T-helper 2 cell treated with Interferon-gamma antibody and Interleukin-4, amounts not matched to agents 100 ng/mL and 5 ng/mL, for 36 hours (primary cell): ENCODE measurements around the gene KLHDC9. TPM values are rescaled to one million over a fixed set of nuclear protein-coding genes. Genes with fewer than 3 reads are reported as not detected.
"Not testable (repeated sequence)": the region's sequence is repeated elsewhere in the genome, so short reads cannot be mapped to it uniquely, and the experiment has no call there.

ENCODE experiments used
- intact Hi-C: fragments of 100-400 bp; cut with micrococcal nuclease; formaldehyde crosslinking; loops from one replicate; pipeline ENCODE4 v1.15.1; 2023
- total RNA-seq: library from RNA; stranded (reverse); gene quantifications from 2 replicates; pipeline ENCODE4 v1.2.3, GENCODE V29; 2022

KLHDC9 gene, protein sequence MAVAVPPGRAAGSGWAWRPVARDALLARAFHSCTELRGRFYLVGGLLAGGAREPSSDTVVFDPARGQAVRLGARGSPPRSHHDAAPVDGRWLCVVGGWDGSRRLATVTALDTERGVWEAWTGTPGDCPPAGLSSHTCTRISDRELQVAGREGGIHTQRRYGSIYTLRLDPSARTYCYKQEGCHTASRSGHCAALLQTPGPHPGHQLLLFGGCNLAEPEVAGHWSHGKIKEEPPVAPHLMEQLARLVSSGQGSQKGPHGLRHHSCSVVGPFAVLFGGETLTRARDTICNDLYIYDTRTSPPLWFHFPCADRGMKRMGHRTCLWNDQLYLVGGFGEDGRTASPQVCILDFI
- 0.20 TPM in 1 of 2 replicates, not detected in the other for total RNA-seq

DNA sequence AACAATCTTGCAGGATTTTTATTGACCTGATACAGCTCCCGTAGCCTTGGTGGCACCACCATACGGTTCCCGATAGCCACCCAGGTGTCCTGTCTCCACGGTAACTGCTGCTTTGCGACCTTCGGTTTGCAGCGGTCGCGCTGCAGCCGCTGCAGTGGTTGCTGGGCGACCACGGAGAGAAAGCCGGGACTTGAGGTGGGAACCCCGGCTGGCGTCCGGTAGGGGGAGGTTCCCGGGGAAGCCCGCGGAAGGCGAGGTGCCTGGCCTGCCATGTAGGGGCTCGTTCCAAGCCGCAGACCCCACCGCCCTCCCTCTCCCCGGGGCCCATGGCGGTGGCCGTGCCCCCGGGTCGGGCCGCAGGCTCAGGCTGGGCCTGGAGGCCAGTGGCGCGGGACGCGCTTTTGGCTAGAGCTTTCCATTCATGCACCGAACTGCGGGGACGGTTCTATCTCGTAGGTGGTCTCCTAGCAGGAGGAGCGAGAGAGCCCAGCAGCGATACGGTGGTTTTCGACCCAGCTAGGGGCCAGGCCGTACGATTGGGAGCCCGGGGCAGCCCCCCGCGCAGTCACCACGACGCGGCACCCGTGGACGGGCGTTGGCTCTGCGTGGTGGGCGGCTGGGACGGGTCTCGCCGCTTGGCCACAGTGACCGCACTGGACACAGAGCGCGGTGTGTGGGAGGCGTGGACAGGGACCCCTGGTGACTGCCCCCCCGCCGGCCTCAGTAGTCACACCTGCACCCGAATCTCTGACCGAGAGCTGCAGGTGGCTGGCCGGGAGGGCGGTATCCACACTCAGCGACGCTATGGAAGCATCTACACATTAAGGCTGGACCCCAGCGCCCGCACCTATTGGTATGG lies at the start of gene KLHDC9:
TSS of gene KLHDC9 (plus strand) at position 152 of the 859 bp plus-strand sequence. CDS start at position 327, 175 bp downstream.
- intact Hi-C loops: loop anchor here (1.0 to 10.0 kb wide), 2 partner anchors 30 to 264 kb away; no protein-coding TSS in a partner anchor

DNA sequence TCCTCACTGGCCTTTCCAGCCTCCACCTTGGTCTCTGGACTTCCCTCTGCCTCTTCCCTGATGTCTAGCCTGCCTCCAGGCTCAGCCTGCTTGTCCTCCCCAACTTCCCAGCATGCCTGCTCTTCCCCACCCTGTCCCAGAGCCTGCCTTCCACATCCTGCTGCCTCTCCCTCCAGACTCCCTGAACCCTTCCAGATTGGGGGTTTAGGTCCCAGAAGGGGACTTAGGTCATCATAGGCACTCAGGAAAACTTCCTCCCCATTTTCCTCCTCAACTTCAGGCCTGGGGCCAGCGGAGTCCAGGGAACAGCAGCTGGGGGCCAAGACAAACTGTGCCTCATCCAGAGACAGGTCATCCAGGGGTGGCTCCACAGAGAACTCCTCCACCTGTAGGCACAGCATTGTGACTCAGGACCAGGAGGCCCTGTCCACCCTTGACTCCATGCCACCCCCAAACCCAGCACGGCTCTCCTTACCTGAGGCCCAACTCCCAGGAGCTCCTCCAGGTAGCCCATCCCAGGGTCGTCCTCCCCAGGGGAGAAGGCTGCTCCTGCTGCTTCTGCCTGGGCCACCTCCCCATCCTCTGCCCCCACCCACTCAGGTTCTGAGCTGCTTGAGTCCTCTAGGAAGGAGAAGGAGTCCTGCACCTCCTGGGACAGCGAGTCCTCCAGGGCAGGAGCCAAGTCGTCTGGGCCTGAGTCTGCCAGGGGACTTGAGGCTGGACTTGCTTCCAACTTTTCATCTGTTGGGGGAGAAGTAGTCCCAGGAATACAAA lies 49.0 kb upstream of the KLHDC9 start:
- intact Hi-C loops: loop anchor here (10.0 kb wide), 2 partner anchors 54 to 346 kb away; no protein-coding TSS in a partner anchor

DNA sequence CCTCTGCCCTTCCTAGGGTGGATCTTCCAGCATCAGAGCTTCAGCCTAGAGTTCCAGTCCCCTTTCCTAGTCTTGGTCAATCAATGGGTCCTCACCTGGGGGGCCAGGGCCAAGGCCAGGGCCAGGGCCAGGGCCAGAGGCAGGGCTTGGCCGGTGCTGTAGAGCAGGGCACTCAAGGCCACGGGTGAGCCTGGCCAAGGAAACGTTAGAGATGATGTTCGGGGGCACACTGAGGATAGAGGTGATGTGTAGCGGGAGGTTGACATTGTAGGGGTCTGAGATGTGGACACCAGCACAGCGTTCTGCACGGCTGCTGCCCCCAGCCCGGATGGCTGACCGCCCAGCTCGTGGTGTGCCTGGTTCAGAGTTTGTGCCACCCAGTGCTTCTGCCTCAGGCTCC lies 46.9 kb upstream of the KLHDC9 start:
- intact Hi-C loops: no loop called here

DNA sequence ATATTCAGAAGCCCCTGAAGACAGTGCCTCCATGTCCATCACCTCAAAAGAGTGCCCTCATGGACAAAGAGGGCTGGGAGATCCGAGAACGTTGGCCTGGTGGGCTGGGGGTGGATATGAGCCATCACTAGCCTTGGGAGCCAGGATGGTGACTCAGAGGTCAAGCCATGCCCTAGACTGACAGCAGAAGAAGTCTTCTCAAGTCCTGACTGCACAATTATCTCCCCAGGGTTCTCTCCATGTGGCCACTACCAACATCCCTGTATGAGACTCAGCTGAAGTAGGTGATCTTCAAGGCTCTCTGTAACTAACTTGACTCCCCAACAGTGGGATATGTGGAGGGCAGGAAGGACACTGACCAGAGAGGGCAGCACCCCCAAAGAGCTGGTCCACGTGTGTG lies 45.3 kb upstream of the KLHDC9 start:
- intact Hi-C loops: no loop called here

DNA sequence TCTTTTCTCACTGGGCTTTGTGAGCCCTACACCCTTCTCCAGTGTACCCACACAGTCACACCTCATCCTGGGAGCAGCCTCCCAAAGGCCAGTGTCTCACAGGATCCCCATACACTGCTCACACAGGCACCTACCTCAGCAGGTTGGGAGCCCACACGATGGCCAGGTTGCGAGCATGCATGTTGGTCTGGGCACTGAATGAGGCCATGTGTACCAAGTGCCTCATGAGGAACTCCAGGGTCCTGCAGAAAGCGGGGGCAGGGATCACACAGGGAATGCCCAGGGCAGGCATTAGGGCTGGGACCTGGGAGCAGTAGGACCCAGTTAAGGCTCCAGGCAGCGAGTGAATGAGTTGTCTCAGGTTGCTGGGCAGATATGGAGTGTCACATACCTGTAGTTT lies 43.9 kb upstream of the KLHDC9 start:
- intact Hi-C loops: no loop called here

DNA sequence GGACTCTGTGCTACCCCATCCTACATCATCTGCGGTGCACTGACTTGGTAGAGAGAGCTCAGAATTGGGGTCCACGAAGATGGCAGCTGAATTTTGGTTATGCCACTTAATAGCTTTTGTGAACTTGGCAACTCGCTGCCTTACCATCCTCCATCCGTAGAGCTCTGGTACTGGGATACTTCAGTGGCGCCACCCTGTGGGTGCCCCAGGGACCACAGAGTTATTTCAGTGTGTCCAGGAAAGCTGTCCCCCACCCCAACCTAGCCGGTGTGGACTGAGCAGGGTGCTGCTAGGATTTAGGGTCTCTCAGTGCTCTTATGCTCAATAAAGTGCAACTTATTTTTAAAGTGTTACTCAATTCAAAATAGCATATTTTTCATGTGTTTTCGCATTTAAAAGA lies 43.4 kb upstream of the KLHDC9 start:
- intact Hi-C loops: no loop called here

DNA sequence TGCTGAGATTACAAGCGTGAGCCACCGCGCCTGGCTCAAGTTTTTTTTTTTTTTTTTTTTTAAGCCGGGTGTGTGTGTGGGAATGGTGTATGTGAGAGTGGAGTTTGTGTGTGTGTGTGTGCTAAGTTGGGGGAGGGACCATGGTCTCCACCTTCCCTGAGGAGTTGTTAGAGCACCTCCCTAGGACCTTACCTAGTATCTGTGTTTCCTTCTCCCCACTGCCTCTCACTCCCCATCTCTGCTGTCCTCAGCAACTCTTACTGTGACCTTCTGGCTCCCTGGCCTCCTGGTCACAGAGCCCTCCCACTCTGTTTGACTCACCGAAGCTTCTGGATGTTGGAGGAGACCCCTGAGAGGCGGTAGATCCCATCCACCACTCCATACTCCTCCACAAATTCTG lies 38.9 kb upstream of the KLHDC9 start:
- intact Hi-C loops: no loop called here

DNA sequence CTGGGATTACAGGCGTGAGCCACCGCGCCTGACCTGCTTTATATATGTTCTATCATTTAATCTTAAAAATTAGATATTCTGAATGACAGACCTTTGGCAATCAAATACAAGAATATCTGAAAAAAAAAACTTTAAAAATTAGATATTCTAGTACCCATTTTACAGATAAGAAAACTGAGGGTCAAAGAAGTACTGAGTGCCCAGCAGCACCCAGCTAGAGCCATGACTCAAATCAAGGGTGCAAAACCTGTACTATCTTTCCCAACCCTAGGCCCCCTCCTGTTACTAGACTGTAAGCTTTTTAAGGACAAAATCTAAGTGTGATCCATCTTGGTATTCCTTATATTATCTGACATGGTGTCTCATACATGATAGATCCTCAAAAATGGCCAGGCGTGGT lies 36.7 kb upstream of the KLHDC9 start:
- intact Hi-C loops: no loop called here

DNA sequence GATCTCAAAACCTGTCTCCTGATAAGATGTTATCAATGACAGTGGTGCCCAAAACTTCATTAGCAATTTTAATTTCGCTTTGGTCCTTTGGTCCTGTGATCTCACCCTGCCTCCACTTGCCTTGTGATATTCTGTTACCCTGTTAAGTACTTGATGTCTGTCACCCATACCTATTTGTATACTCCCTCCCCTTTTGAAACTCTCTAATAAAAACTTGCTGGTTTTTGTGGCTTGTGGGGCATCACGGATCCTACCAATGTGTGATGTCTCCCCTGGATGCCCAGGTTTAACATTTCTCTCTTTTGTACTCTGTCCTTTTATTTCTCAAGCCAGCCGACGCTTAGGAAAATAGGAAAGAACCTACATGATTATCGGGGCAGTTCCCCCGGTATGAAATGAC lies 34.2 kb upstream of the KLHDC9 start:
- intact Hi-C loops: not testable (repeated sequence)

DNA sequence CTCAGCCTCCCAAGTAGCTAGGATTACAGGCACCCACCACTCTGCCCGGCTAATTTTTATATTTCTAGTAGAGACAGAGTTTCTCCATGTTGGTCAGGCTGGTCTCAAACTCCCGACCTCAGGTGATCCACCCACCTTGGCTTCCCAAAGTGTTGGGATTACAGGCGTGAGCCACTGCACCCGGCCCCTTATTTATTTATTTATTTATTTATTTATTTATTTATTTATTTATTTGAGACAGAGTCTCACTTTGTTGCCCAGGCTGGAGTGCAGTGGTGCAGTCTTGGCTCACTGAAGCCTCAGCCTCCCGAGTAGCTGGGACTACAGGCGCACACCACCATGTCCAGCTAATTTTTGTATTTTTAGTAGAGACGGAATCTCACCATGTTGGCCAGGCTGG lies 32.5 kb upstream of the KLHDC9 start:
- intact Hi-C loops: not testable (repeated sequence)

DNA sequence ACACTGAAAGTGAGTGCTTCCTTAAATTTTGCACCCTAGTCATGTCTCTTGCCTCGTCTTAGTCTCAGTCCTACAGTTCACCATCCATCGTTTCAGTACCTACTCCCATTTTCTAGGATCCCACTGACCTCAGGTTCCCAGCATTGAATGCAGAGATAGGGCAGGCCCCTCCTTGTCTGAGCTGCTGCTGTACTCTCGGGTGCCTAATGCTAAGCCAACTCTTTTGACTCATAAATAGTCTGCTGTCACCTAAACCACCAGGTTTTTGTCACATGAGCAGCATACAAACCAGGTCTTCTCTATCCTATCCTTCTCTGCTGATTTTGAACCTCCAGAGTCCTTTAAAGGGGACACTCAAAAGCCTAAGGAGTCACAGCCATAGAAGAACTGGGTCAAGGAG lies 31.5 kb upstream of the KLHDC9 start:
- intact Hi-C loops: no loop called here

DNA sequence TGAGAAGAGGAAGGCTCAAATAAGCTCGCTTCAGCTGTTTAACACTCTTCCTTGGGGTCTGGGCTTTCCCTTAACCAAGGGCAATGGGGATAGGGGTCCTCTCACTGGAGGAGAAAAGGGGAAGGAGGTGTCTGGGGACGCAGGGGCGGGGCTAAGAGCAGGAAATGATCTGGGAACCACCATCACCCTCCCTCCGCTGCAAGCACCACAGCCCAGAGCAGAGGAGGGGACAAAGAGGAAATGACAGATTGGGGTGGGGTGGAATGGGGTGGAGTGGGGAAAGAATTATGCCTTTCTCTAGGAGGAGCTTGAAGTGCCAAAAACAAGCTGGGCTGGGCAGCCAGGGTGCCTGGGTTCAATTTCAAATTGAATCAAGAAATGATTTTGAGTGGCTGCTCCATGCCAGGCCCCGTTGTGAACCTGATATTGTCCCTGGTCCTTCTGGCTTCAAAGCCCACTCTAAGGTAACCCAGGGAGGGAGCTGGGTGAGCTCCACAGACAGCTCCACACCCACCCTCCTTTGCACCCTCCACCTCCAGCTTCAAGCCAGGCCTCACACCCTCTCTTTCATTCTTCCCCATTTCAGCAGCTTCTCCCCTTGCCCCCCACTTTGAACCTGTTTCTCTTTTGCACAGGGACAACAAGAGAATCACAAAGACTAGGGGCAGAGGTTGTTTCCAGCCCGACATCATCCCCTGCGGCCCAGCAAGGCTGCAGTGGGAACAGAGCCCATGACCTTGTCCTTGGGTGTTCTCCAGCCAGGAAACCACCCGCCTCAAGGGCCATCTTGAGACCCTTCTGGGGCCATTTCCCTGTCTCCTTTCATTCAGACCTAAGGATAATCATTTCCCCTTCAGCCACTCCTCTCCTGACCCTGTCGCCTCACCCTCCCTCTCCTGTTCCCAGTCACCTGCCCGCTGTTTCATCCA lies 29.6 kb upstream of the KLHDC9 start:
- intact Hi-C loops: loop anchor here (1.0 kb wide), 4 partner anchors 23 to 85 kb away; partner anchors contain the start of genes KLHDC9, NIT1, PFDN2 and UFC1

DNA sequence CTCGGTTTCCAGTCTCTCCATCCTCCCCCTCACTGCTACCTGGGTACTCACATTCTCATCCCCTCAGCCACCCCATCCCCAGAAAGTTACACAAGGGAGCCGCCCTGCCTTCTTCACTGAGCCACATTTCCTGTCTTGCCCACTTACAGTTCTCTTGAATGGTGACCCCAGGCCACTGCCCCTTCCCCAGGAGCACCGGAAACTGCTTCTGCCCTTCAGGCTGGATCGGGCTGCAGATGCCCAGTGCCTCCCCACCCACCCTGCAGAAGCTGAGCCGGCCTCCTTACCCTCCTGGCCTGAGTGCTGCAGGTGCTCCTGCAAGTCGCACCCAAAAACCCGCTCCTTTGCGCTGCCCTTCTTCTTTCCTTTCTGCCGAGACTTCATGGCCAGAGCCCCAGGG lies 28.9 kb upstream of the KLHDC9 start:
- intact Hi-C loops: no loop called here

DNA sequence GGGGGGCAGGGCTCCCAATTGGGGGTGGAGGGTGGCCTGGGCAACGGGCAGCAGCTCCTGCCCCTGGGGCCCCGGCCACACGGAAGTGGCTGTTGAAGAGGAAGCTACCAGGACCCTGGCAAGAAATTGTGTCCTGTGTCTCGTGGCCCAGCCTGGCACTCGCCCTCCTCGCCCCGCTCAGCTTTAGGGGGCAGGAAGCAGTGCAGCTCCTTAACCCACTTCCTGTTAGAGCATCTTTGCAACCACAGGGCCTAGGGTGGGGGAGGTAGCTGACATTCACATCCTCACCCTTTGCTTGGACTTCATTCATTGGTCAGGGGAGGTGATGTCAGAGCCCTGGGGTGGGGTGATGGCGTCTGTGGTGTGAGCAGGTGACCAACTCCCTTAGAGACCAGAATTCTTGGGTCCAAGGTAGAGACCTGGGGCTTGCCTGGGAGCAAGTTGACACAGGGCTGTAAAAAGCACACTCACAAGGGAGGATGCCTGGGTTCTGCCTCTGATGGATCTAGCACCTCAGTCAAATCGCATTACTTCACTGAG lies 28.4 kb upstream of the KLHDC9 start, which contains the start of gene ARHGAP30:
TSS of gene ARHGAP30 (minus strand) at position 161 of the 540 bp plus-strand sequence. CDS start 267 bp downstream, outside the sequence.
- intact Hi-C loops: loop anchor here (2.0 kb wide), 1 partner anchor 63 kb away; the partner anchor contains the start of gene DEDD

DNA sequence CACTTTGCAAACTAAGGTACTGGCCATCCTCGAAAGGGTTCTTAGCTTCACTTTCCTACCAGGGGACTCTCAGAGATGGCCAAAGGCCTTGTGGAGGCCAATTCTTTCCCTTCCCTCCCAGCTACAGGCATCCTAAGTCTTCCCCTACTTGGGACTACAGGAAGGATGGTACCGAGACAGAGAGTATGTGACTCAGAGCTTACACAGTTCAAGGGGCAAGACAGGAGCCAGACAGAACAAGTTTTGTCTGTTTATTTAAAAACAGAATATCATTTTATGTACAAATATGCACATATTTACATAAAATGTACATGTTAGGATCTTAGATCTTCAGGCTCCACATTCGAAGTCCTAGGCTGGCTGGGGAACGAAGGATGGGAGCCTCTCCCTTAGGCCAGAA lies 27.4 kb upstream of the KLHDC9 start:
- intact Hi-C loops: loop anchor here (2.0 kb wide), 1 partner anchor 62 kb away; the partner anchor contains the start of gene DEDD

DNA sequence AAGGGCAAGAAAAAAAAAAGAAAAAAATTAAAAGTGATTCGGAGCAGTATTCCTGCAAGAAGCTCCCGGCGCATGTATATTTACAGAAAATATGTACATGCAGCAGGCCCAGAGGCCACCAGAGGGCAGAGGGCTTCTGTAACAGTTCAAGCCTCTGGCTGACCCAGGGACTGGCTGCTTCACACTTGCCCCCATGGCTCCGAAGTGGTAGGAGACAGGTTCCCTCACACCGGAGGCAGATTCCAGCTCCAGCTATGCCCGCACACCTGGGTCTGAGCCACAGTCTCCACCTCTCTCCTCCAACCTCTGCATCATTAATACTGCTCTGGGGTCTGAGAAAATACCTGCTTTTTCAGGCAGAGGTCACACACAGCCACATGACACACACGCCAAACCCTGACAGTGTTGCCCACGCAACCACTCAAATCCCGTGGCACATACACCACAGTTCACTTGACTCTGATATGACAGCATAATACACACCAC lies 26.2 kb upstream of the KLHDC9 start:
- intact Hi-C loops: loop anchor here (1.0 to 2.0 kb wide), 2 partner anchors 61 to 67 kb away; partner anchors contain the start of gene DEDD

DNA sequence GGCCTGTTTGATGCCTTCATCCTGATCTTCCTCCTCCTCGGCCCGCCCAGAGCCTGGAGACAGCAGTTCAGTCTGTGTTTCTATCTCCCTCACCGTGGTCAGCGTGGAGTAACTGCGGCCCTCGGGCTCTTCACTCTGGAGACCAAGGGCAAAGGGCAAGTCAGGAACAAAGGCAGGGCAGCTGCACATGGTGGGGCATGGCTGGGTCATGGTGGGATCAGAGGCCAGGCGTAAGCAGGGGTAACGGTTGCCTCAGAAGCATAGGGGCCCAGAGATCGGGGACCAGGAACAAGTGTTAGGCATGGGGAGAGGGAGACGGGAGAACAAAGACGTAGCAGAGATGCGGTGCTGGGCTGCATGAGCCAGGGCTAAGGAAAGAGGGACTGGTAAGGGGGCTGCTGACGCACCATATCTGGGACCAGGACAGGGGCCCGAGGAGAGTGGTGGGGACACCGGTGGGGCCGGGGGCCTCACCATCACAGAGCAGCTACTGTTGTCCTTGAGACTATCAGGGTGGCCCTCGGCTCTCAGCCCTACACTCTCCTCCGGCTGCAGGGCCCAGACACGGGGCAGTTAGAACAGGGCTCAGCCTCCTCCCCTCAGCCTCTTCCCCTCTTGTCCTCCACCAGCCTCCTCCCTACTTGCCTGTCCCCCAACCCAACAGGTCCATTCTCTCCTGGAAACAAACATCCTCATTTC lies 25.3 kb upstream of the KLHDC9 start:
- intact Hi-C loops: loop anchor here (1.0 kb wide), 1 partner anchor 66 kb away; no protein-coding TSS in a partner anchor

DNA sequence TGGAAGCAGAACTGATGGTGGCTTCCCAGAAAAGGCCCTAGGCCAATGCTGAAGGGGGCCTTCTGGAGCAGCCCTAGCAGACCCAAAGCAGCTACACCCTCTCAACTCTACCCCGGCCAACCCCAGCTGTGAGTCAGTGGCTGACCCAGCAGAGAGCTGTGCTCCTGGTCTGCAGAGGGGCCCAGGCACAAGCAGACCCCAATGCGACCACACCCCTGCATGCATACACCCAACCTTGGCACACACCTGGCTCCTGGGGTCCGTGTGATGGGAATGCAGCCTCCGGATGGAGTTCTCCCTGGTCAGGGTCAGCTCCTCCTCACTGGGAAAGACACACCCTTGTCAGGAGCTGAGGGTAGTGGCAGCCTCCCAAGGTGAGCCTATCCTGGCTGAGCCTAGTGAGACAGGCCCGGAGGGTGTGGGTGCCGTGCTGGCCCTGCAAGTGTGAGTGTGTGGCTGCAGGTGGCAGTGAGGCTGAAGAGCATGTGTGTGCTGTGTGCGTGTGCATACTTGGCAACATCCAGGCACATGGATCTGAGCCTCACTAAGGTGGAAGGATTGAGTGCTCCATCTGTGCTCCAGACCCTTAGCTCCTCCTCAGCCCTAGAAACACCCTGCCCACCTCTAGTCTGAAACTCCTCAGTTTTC lies 24.6 kb upstream of the KLHDC9 start:
- intact Hi-C loops: no loop called here
